Stomach (tissue), 9 donors: ENCODE measurements around the gene SMARCB1. TPM values are rescaled to one million over a fixed set of nuclear protein-coding genes. Genes with fewer than 3 reads are reported as not detected.
A peak's percentile ranks its signal among the peaks of the same experiment; 100 is the strongest.

ENCODE experiments used
- DNase-seq, 2 donors: peaks; one replicate each; pipeline versions ENCODE4 v3.0.0 to v3.0.0-alpha.2; 2013 to 2019
- H3K27ac ChIP-seq, 5 donors: fragments of 200-600 bp in 4 of 5; sonication (generic) in 4 of 5; one replicate each; pipeline ENCODE4 v1.5.1; 2013 to 2019; ENCODE audit warnings: mild to moderate bottlenecking in 1 of 5, moderate library complexity in 1 of 5
- H3K27me3 ChIP-seq, 3 donors: fragments of 200-600 bp; sonication (generic); one replicate each; pipeline ENCODE4 v1.5.1; 2017 to 2019; ENCODE audit warnings: mixed run types in 1 of 3
- H3K36me3 ChIP-seq, 4 donors: fragments of 200-600 bp; sonication (generic); 1 replicate in 3 of 4; 2 replicates in 1 of 4; pipeline ENCODE4 v1.5.1; 2016 to 2019
- H3K4me1 ChIP-seq, 4 donors: fragments of 200-600 bp; sonication (generic); one replicate each; pipeline ENCODE4 v1.5.1; 2016 to 2019
- H3K4me3 ChIP-seq, 4 donors: fragments of 200-600 bp; sonication (generic) in 3 of 4; one replicate each; pipeline ENCODE4 v1.5.1; 2016 to 2019; ENCODE audit warnings: mild to moderate bottlenecking in 1 of 4
- H3K9me3 ChIP-seq, 4 donors: fragments of 200-600 bp; sonication (generic); one replicate each; pipeline ENCODE4 v1.5.1; 2016 to 2019
- EP300 ChIP-seq: sonication (generic); formaldehyde crosslinking; IDR thresholded peaks from one replicate; pipeline ENCODE4 v1.6.1; 2017; ENCODE audit warnings: antibody characterized with exemption
- POLR2A ChIP-seq, 4 donors: fragments of 450-650 bp; IDR thresholded peaks; one replicate each; pipeline ENCODE4 v1.6.1; 2016; ENCODE audit warnings: antibody characterized with exemption in 4 of 4, control low read depth in 2 of 4, mild to moderate bottlenecking in 1 of 4, moderate library complexity in 1 of 4
- POLR2AphosphoS5 ChIP-seq, 3 donors: sonication (generic); formaldehyde crosslinking; IDR thresholded peaks; one replicate each; pipeline ENCODE4 v1.6.1; 2016; ENCODE audit warnings: antibody characterized with exemption in 3 of 3
- WGBS, 5 donors: extraction: QIAGEN DNeasy Blood & Tissue Kit in 3 of 5; methylation state at CpG; one replicate each; pipeline versions ENCODE4 v1.1.5 to v1.1.7; 2013 to 2018; 5-methylcytosine and 5-hydroxymethylcytosine counted together
- intact Hi-C: fragments of 100-400 bp; cut with DNase I; formaldehyde crosslinking; loops from one replicate; pipeline ENCODE4 v1.15.1; 2023; ENCODE audit warnings: low total_unique reads
- polyA plus RNA-seq, 3 donors: library from polyadenylated mRNA; stranded (reverse); fragments of 200-250 nt; gene quantifications; one replicate each; pipeline ENCODE4 v1.2.3, GENCODE V29; 2013
- total RNA-seq, 5 donors: library from RNA; depleted of rRNA; stranded (reverse); fragments of >200 nt; gene quantifications; one replicate each; pipeline versions ENCODE4 v1.1.0 to v1.2.3, GENCODE V29; 2014 to 2016
- TF ChIP-seq, protein P1 (sequence below), 7 experiments: fragments of 450-650 bp in 4 of 7; fragments of 200-600 bp in 3 of 7; sonication (generic) in 3 of 7; IDR thresholded peaks; one replicate each; pipeline ENCODE4 v1.5.1; 2016 to 2019; ENCODE audit warnings: antibody characterized with exemption in 7 of 7, control low read depth in 2 of 7, mild to moderate bottlenecking in 1 of 7
- donor health status: healthy with polysubstance abuse.
- donor health status: Bipolar disorder and iron deficiency.
- donor health status: healthy.

SMARCB1 gene
- total and polyA plus RNA-seq, 8 donors: 13.4 to 74.6 (median 40.8) TPM

DNA sequence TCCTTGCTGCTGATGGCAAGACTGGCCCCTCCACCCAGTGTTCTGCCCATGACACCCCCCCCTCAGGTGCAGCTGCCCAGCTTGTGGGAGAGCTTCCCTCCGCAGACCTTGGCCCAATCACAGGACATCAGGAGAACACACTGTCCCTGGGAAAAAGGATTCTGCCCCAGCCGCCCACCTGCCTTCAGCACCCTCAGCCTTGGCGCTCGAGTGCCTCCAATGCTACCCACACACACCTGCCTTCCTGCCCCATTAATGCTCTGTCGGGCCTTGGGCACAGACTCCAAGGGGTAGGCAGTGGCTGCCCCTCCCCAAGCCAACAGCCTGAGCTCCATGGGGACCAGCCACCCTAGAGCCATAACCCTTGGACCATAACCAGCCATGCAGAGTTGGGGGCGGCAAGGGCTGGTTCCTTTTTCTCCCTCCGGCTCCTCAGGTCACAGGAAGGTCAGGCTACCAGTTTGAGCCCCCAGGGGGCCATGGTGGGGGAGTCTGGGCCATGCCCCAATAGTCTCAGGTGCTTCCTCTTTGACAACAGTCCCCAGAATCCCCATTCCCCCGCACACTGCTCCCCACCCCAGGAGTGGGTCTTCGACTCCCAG lies 34.6 kb upstream of the SMARCB1 start:
- TF ChIP-seq, protein P1, sequence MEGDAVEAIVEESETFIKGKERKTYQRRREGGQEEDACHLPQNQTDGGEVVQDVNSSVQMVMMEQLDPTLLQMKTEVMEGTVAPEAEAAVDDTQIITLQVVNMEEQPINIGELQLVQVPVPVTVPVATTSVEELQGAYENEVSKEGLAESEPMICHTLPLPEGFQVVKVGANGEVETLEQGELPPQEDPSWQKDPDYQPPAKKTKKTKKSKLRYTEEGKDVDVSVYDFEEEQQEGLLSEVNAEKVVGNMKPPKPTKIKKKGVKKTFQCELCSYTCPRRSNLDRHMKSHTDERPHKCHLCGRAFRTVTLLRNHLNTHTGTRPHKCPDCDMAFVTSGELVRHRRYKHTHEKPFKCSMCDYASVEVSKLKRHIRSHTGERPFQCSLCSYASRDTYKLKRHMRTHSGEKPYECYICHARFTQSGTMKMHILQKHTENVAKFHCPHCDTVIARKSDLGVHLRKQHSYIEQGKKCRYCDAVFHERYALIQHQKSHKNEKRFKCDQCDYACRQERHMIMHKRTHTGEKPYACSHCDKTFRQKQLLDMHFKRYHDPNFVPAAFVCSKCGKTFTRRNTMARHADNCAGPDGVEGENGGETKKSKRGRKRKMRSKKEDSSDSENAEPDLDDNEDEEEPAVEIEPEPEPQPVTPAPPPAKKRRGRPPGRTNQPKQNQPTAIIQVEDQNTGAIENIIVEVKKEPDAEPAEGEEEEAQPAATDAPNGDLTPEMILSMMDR (IDR thresholded peaks at IDR 0.05): no peak
- TF ChIP-seq POLR2A (IDR thresholded peaks at IDR 0.05) (no peak), EP300 (no peak), POLR2AphosphoS5 (IDR thresholded peaks at IDR 0.05) (no peak)
- Histone ChIP-seq H3K9me3 (no peaks in the 10 kb centered on the region), H3K36me3 (no peaks in the 10 kb centered on the region), H3K4me3 (peak overlapping the region in 2 of 4 donors; percentile 54 to 78), H3K4me1 (peaks cover 9 to 22% (median 17%) of the 10 kb centered on the region in 4 donors), H3K27me3 (no peaks in the 10 kb centered on the region), H3K27ac (peak overlapping the region in 3 of 5 donors; percentile 89 to 96 (median 94))
- peak in 1 of 2 donors; percentile 44 for DNase-seq
- WGBS, 5 donors: 82 to 93% (median 85%) methylated on average over 8 to 9 of the region's 9 CpGs
- intact Hi-C loops: no loop called here

DNA sequence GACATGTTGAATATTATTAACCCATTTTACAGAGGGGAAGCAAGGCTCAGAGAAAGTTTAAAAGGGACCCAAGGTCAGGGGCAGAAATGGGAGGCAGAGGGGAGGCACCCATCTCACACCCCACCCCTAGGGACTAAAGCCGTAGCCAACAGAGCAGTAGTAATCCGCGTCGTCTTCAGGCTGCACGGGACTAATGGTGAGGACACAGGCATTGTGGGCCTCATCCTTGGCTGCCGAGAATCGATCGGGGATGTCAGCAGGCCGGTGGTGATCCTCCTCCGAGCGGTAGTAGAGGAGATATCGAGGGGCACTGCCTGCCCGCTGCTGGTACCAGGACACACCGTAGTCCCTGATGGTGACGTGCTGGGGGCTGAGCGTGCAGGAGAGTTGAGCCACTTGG lies 34.0 kb upstream of the SMARCB1 start:
- Histone ChIP-seq H3K4me1 (peaks cover 9 to 22% (median 17%) of the 10 kb centered on the region in 4 donors), H3K4me3 (no peak overlapping the region), H3K9me3 (no peaks in the 10 kb centered on the region), H3K36me3 (no peaks in the 10 kb centered on the region), H3K27me3 (no peaks in the 10 kb centered on the region), H3K27ac (no peak overlapping the region)
- TF ChIP-seq POLR2A (IDR thresholded peaks at IDR 0.05) (no peak), POLR2AphosphoS5 (IDR thresholded peaks at IDR 0.05) (no peak), EP300 (no peak)
- TF ChIP-seq, protein P1 (IDR thresholded peaks at IDR 0.05): no peak
- WGBS, 5 donors: 92 to 96% (median 93%) methylated on average over 13 to 16 of the region's 16 CpGs
- intact Hi-C loops: no loop called here
- no peak for DNase-seq

DNA sequence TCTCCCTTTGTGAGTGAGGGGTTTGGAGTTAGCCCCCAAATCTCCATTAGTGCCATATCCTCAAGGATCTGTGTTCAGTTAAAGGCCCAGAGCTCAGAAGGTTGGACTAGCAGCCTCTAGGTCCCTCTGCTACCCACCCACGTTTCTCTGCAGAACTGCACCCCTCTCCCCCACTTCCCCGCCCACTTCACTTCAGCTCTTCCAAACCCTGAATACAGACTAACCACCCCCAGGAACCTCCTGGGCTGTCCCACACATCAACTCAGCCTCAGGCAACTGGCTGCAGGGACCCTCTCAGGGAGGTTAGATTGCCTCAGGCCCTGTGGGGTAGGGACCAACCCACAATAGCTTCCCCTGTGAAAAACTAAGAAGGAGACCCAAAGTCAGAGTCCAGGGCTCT lies 33.4 kb upstream of the SMARCB1 start:
- intact Hi-C loops: no loop called here
- Histone ChIP-seq H3K9me3 (no peaks in the 10 kb centered on the region), H3K27ac (no peak overlapping the region), H3K36me3 (no peaks in the 10 kb centered on the region), H3K27me3 (no peaks in the 10 kb centered on the region), H3K4me1 (peaks cover 9 to 22% (median 17%) of the 10 kb centered on the region in 4 donors), H3K4me3 (no peak overlapping the region)
- WGBS, 5 donors: 60 to 90% (median 79%) methylated on average over 2 of the region's 2 CpGs
- TF ChIP-seq POLR2A (IDR thresholded peaks at IDR 0.05): no peak
- TF ChIP-seq EP300: no peak
- no peak for TF ChIP-seq POLR2AphosphoS5 (IDR thresholded peaks at IDR 0.05)
- TF ChIP-seq, protein P1 (IDR thresholded peaks at IDR 0.05): no peak
- DNase-seq: no peak

DNA sequence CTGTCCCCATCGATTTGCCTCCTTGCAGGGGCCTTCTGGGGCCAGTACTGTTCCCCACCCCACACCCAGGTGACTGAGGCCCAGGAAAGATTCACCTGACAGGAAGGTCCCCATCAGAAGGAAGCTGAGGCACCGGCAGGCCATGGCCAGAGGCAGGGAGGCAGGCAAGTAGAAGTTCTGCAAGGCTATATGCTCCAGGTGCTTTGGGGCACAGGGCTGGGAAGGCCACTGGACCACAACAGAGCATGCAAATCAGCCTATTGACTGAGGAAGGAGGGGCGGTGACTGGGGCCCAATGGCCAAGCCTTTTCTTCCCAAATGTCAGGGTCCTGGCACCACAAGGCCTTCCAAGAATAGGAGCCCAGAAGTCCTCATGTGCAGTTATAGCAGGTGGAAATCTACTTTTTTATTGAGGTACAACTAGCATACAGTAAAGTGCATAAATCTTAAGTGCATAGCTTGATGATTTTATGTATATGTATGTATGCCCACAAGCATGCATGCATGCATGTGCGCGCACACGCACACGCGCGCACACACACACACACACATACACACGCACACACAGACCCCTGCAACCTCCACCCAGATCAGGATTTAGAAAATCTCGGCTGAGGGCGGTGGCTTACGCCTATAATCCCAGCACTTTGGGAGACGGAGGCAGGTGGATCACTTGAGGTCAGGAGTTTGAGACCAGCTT lies 32.4 kb upstream of the SMARCB1 start, which contains the start of gene VPREB3:
VPREB3 (minus strand) TSS at position 206 of the 700 bp plus-strand sequence; CDS start at position 144, 62 bp downstream.
- Histone ChIP-seq H3K27ac (no peak within 1 kb of the TSS), H3K4me1 (peaks cover 9 to 21% (median 17%) of the 10 kb centered on the region in 4 donors), H3K27me3 (no peaks in the 10 kb centered on the region), H3K4me3 (no peak within 1 kb of the TSS), H3K36me3 (no peaks in the 10 kb centered on the region), H3K9me3 (no peaks in the 10 kb centered on the region)
- TF ChIP-seq EP300 (no peak), POLR2AphosphoS5 (IDR thresholded peaks at IDR 0.05) (no peak), POLR2A (IDR thresholded peaks at IDR 0.05) (no peak)
- TF ChIP-seq, protein P1 (IDR thresholded peaks at IDR 0.05): no peak
- intact Hi-C loops: no loop called here
- 84 to 93% (median 87%) methylated on average over 14 of the region's 14 CpGs for WGBS, 5 donors
- DNase-seq: no peak
